Peyer's patch (tissue), 4 donors: ENCODE results near the gene EML1.

Source experiments
- CTCF ChIP-seq, 6 experiments: fragments of 450-650 bp in 4 of 6; fragments of 200-600 bp in 2 of 6; sonication (generic) in 1 of 6; IDR thresholded peaks; one replicate each; pipeline ENCODE4 v1.5.1; 2017 to 2019; ENCODE audit warnings: antibody characterized with exemption in 6 of 6, mild to moderate bottlenecking in 3 of 6, moderate library complexity in 1 of 6
- POLR2A ChIP-seq, 2 donors: fragments of 450-650 bp; IDR thresholded peaks; one replicate each; pipeline ENCODE4 v1.5.1; 2017; ENCODE audit warnings: antibody characterized with exemption in 2 of 2, mild to moderate bottlenecking in 2 of 2, moderate library complexity in 2 of 2

GRCh38 chr14:99802301-99803105, 9.3 kb downstream of the EML1 start:
- TF ChIP-seq CTCF (IDR thresholded peaks at IDR 0.05) (no peak), POLR2A (IDR thresholded peaks at IDR 0.05) (no peak)
